K562 (cell line): ENCODE results near the gene COPS6. TPM values are rescaled to one million over a fixed set of nuclear protein-coding genes. Genes with fewer than 3 reads are reported as not detected.

Experiments used
- ATF1 ChIP-seq, 2 experiments: fragments of 450-650 bp in 1 of 2; IDR thresholded peaks; 2 replicates each; pipeline ENCODE4 v1.6.1; 2016; ENCODE audit warnings: missing compliant biosample characterization in 1 of 2, missing genetic modification characterization in 1 of 2
- CEBPZ ChIP-seq: fragments of 150-350 bp; IDR thresholded peaks from 2 replicates; pipeline ENCODE4 v1.6.1; 2014; ENCODE audit warnings: low read depth, mild to moderate bottlenecking, low read length, borderline replicate concordance
- CXXC5 ChIP-seq: fragments of 250-450 bp; sonication (Bioruptor Pico); IDR thresholded peaks from 2 replicates; pipeline ENCODE4 v1.8.0; 2022; ENCODE audit warnings: inconsistent platforms, mild to moderate bottlenecking, moderate library complexity
- ERF ChIP-seq: fragments of 450-650 bp; formaldehyde crosslinking; IDR thresholded peaks from 2 replicates; pipeline ENCODE4 v1.4.0; 2020; ENCODE audit warnings: mild to moderate bottlenecking, mixed read lengths
- HDGF ChIP-seq: fragments of 450-650 bp; IDR thresholded peaks from 2 replicates; pipeline ENCODE4 v1.6.1; 2016
- KLF1 ChIP-seq: fragments of 450-650 bp; IDR thresholded peaks from 2 replicates; pipeline ENCODE4 v1.6.1; 2016; ENCODE audit warnings: missing genetic modification characterization, missing compliant biosample characterization
- MYNN ChIP-seq, 2 experiments: sonication (generic); formaldehyde crosslinking in 1 of 2; IDR thresholded peaks; 2 replicates each; pipeline versions ENCODE4 v1.5.0 to v1.6.1; 2016 to 2020; ENCODE audit warnings: antibody characterized with exemption in 1 of 2, missing genetic modification reagents in 1 of 2
- RNF219 ChIP-seq: fragments of 250-450 bp; sonication (Bioruptor Pico); IDR thresholded peaks from 2 replicates; pipeline ENCODE4 v1.5.0; 2022; ENCODE audit warnings: mild to moderate bottlenecking
- SAP30 ChIP-seq: fragments of 200-600 bp; sonication (generic); IDR thresholded peaks from 2 replicates; pipeline ENCODE4 v1.6.1; 2012; ENCODE audit warnings: borderline replicate concordance, low read depth, mild to moderate bottlenecking, moderate library complexity, low read length, control low read depth, inconsistent platforms; ENCODE audit not compliant: insufficient read depth, poor library complexity, severe bottlenecking
- SP2 ChIP-seq: IDR thresholded peaks from 2 replicates; pipeline ENCODE4 v1.6.1; 2011; ENCODE audit warnings: mild to moderate bottlenecking, low read depth, low read length, moderate library complexity; ENCODE audit not compliant: poor library complexity, severe bottlenecking; ENCODE audit errors: extremely low read depth
- SUPT5H ChIP-seq: fragments of 450-650 bp; IDR thresholded peaks from 2 replicates; pipeline ENCODE4 v1.6.1; 2016
- TCF7L2 ChIP-seq: fragments of 150-350 bp; IDR thresholded peaks from 2 replicates; pipeline ENCODE4 v1.6.1; 2016; ENCODE audit warnings: low read depth, mild to moderate bottlenecking, low read length, moderate library complexity
- U2AF1 ChIP-seq: fragments of 200-400 bp; formaldehyde crosslinking; optimal IDR thresholded peaks from 2 replicates; pipeline ENCODE3; 2017; ENCODE audit warnings: mild to moderate bottlenecking, low read depth, low read length, moderate library complexity
- ZBTB5 ChIP-seq: fragments of 450-650 bp; IDR thresholded peaks from 2 replicates; pipeline ENCODE4 v1.6.1; 2017; ENCODE audit warnings: antibody characterized with exemption
- ZBTB9 ChIP-seq: fragments of 450-650 bp; formaldehyde crosslinking; IDR thresholded peaks from 2 replicates; pipeline ENCODE4 v1.4.0; 2020; ENCODE audit warnings: mild to moderate bottlenecking, moderate library complexity
- ZNF175 ChIP-seq: fragments of 200-800 bp; sonication (Bioruptor generic); IDR thresholded peaks from 2 replicates; pipeline ENCODE4 v1.6.1; 2016; ENCODE audit warnings: low read depth, mild to moderate bottlenecking, missing genetic modification characterization, missing compliant biosample characterization
- ZNF253 ChIP-seq: fragments of 250-450 bp; sonication (Bioruptor Pico); conservative IDR thresholded peaks from 2 replicates; pipeline ENCODE4 v1.6.1; 2021; ENCODE audit warnings: mild to moderate bottlenecking
- ZNF445 ChIP-seq: fragments of 250-450 bp; sonication (Bioruptor Pico); IDR thresholded peaks from 2 replicates; pipeline ENCODE4 v1.4.0; 2020; ENCODE audit warnings: low read depth, mild to moderate bottlenecking, moderate library complexity
- polyA plus RNA-seq, 8 experiments: library from polyadenylated mRNA; depleted of rRNA in 4 of 8; stranded (reverse) in 5 of 8; unstranded in 3 of 8; fragments of >200 nt; fragmentation: Nextera tagmentation in 2 of 8; fragmentation: Illumina TruSeq in 1 of 8; extraction: Ambion mirVana in 2 of 8; extraction: Trizol in 1 of 8; gene quantifications; 2 replicates each; pipeline versions ENCODE4 v1.2.1 to v1.2.3, GENCODE V29; 2011 to 2014; ENCODE audit warnings: inconsistent platforms in 1 of 8, missing spikeins in 1 of 8
- total RNA-seq, 7 experiments: library from RNA; depleted of rRNA in 6 of 7; stranded (reverse); fragments of >200 nt in 6 of 7; fragmentation: Illumina TruSeq in 2 of 7; extraction: Trizol in 2 of 7; gene quantifications; 2 replicates each; pipeline versions ENCODE4 v1.2.1 to v1.2.3, GENCODE V29; 2011 to 2021; ENCODE audit warnings: low replicate concordance in 1 of 7

The COPS6 gene
- total and polyA plus RNA-seq, 9 of the 15 experiments (the other 6 are each of a cell fraction or from before 2014, with no cell fraction given), result 63.0 to 331 (median 168) TPM

GRCh38 chr7:100080907-100081534 lies 7.7 kb upstream of the COPS6 start (continued):
- no peak for TF ChIP-seq ATF1 (CRISPR knock-in tag; IDR thresholded peaks at IDR 0.05)
- TF ChIP-seq ATF1 (tag; IDR thresholded peaks at IDR 0.05), result no peak
- TF ChIP-seq SP2, result no peak
- no peak for TF ChIP-seq ZBTB5
- TF ChIP-seq U2AF1, result no peak
- TF ChIP-seq ERF (CRISPR knock-in tag), result no peak
- 0 out of 2 replicates have a peak, but pooled peaks have one; percentile 15 for TF ChIP-seq KLF1 (tag)
- TF ChIP-seq CXXC5 (CRISPR knock-in tag), result no peak
- no peak for TF ChIP-seq HDGF
- TF ChIP-seq ZNF175 (CRISPR knock-in tag), result no peak
- TF ChIP-seq RNF219 (CRISPR knock-in tag), result no peak
- no peak for TF ChIP-seq SUPT5H
- no peak for TF ChIP-seq MYNN (IDR thresholded peaks at IDR 0.05)
- no peak for TF ChIP-seq MYNN (CRISPR knock-in tag; IDR thresholded peaks at IDR 0.05)
- TF ChIP-seq TCF7L2, result no peak
- peak; percentile 60 for TF ChIP-seq SAP30
- no peak for TF ChIP-seq ZNF445 (CRISPR knock-in tag)
- 0 out of 2 replicates have a peak, but pooled peaks have one; percentile 28 for TF ChIP-seq ZBTB9 (CRISPR knock-in tag)
- no peak for TF ChIP-seq CEBPZ
- TF ChIP-seq ZNF253 (CRISPR knock-in tag), result no peak
